ENCODE data around the gene BCL7A.

- TF ChIP-seq, protein P1, sequence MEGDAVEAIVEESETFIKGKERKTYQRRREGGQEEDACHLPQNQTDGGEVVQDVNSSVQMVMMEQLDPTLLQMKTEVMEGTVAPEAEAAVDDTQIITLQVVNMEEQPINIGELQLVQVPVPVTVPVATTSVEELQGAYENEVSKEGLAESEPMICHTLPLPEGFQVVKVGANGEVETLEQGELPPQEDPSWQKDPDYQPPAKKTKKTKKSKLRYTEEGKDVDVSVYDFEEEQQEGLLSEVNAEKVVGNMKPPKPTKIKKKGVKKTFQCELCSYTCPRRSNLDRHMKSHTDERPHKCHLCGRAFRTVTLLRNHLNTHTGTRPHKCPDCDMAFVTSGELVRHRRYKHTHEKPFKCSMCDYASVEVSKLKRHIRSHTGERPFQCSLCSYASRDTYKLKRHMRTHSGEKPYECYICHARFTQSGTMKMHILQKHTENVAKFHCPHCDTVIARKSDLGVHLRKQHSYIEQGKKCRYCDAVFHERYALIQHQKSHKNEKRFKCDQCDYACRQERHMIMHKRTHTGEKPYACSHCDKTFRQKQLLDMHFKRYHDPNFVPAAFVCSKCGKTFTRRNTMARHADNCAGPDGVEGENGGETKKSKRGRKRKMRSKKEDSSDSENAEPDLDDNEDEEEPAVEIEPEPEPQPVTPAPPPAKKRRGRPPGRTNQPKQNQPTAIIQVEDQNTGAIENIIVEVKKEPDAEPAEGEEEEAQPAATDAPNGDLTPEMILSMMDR (IDR thresholded peaks at IDR 0.05), result no peak
- no peak for TF ChIP-seq EP300 (IDR thresholded peaks at IDR 0.05)
Observed at GRCh38 chr12:122024132-122024785, 2.6 kb downstream of the BCL7A start.

Measured in suprapubic skin (tissue), 3 donors.